PC-3 (cell line): Measurements from ENCODE around the gene HES2.
"Not testable (repeated sequence)": the region's sequence is repeated elsewhere in the genome, so short reads cannot be mapped to it uniquely, and the experiment has no call there.

Experiments used
- EZH2 ChIP-seq: fragments of 300-600 bp; sonication (generic); IDR thresholded peaks from one replicate; pipeline ENCODE4 v1.6.1; 2017; ENCODE audit warnings: antibody characterized with exemption, mild to moderate bottlenecking, low read length; ENCODE audit not compliant: unreplicated experiment
- TF ChIP-seq, protein P1 (sequence below): fragments of 300-600 bp; sonication (generic); conservative IDR thresholded peaks from 2 replicates; pipeline ENCODE4 v1.5.1; 2017; ENCODE audit warnings: antibody characterized with exemption, low read depth, mild to moderate bottlenecking, low read length

- TF ChIP-seq, protein P1, sequence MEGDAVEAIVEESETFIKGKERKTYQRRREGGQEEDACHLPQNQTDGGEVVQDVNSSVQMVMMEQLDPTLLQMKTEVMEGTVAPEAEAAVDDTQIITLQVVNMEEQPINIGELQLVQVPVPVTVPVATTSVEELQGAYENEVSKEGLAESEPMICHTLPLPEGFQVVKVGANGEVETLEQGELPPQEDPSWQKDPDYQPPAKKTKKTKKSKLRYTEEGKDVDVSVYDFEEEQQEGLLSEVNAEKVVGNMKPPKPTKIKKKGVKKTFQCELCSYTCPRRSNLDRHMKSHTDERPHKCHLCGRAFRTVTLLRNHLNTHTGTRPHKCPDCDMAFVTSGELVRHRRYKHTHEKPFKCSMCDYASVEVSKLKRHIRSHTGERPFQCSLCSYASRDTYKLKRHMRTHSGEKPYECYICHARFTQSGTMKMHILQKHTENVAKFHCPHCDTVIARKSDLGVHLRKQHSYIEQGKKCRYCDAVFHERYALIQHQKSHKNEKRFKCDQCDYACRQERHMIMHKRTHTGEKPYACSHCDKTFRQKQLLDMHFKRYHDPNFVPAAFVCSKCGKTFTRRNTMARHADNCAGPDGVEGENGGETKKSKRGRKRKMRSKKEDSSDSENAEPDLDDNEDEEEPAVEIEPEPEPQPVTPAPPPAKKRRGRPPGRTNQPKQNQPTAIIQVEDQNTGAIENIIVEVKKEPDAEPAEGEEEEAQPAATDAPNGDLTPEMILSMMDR, result not testable (repeated sequence)
- not testable (repeated sequence) for TF ChIP-seq EZH2
Measured at GRCh38 chr1:6372236-6372635, 47.5 kb downstream of the HES2 start.
